ENCODE measurements around the gene MRTFB.

- TF ChIP-seq, protein P1, sequence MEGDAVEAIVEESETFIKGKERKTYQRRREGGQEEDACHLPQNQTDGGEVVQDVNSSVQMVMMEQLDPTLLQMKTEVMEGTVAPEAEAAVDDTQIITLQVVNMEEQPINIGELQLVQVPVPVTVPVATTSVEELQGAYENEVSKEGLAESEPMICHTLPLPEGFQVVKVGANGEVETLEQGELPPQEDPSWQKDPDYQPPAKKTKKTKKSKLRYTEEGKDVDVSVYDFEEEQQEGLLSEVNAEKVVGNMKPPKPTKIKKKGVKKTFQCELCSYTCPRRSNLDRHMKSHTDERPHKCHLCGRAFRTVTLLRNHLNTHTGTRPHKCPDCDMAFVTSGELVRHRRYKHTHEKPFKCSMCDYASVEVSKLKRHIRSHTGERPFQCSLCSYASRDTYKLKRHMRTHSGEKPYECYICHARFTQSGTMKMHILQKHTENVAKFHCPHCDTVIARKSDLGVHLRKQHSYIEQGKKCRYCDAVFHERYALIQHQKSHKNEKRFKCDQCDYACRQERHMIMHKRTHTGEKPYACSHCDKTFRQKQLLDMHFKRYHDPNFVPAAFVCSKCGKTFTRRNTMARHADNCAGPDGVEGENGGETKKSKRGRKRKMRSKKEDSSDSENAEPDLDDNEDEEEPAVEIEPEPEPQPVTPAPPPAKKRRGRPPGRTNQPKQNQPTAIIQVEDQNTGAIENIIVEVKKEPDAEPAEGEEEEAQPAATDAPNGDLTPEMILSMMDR (IDR thresholded peaks at IDR 0.05; ENCODE audit: low read depth, low read length), result no peak
- TF ChIP-seq POLR2A (IDR thresholded peaks at IDR 0.05; ENCODE audit: extremely low read depth, insufficient read length) (no peak), MYC (IDR thresholded peaks at IDR 0.05; ENCODE audit: low read depth, low read length) (no peak)
Measured at GRCh38 chr16:14196011-14196410, 124.9 kb downstream of the MRTFB start.

All from NB4 (cell line).